GM12878 (cell line): Measurements from ENCODE around the gene ALOXE3.

Experiments
- CTCF ChIP-seq, 3 experiments: IDR thresholded peaks in 2 of 3; conservative IDR thresholded peaks in 1 of 3; 2 replicates each; pipeline ENCODE4 v1.5.1; 2011; ENCODE audit warnings: low read depth in 3 of 3, low read length in 3 of 3, mild to moderate bottlenecking in 3 of 3, control low read depth in 2 of 3, moderate library complexity in 2 of 3, inconsistent platforms in 1 of 3, mixed read lengths in 1 of 3; ENCODE audit not compliant: control insufficient read depth in 2 of 3, insufficient read depth in 1 of 3; ENCODE audit errors: extremely low read depth in 1 of 3
- MYC ChIP-seq: IDR thresholded peaks from 2 replicates; pipeline ENCODE4 v1.6.1; 2011; ENCODE audit warnings: mild to moderate bottlenecking, low read length, moderate library complexity, inconsistent platforms; ENCODE audit not compliant: insufficient read depth, insufficient replicate concordance, insufficient read length, severe bottlenecking
- PKNOX1 ChIP-seq: fragments of 450-650 bp; IDR thresholded peaks from 2 replicates; pipeline ENCODE4 v1.6.1; 2016; ENCODE audit warnings: mild to moderate bottlenecking
- POLR2A ChIP-seq: IDR thresholded peaks from 2 replicates; pipeline ENCODE4 v1.6.1; 2011; ENCODE audit warnings: low read depth, mild to moderate bottlenecking, low read length
- REST ChIP-seq: IDR thresholded peaks from 2 replicates; pipeline ENCODE4 v1.6.1; 2012; ENCODE audit warnings: mild to moderate bottlenecking, low read depth, low read length
- TCF3 ChIP-seq: IDR thresholded peaks from 2 replicates; pipeline ENCODE4 v1.6.1; 2012; ENCODE audit warnings: low read depth, mild to moderate bottlenecking, low read length, borderline replicate concordance; ENCODE audit not compliant: insufficient read depth
- USF1 ChIP-seq: IDR thresholded peaks from 2 replicates; pipeline ENCODE4 v1.6.1; 2011; ENCODE audit warnings: borderline replicate concordance, low read depth, mild to moderate bottlenecking, moderate library complexity, mixed read lengths, low read length; ENCODE audit not compliant: insufficient read depth; ENCODE audit errors: extremely low read length
- WRNIP1 ChIP-seq: IDR thresholded peaks from 2 replicates; pipeline ENCODE4 v1.6.1; 2011; ENCODE audit warnings: low read depth, low read length, improper control_type of control experiment, borderline replicate concordance
- ZBED1 ChIP-seq: IDR thresholded peaks from 2 replicates; pipeline ENCODE4 v1.6.1; 2016; ENCODE audit warnings: borderline replicate concordance
- ZBTB33 ChIP-seq: fragments of 450-650 bp; IDR thresholded peaks from 2 replicates; pipeline ENCODE4 v1.6.1; 2017; ENCODE audit warnings: mild to moderate bottlenecking

- TF ChIP-seq CTCF (IDR thresholded peaks at IDR 0.05 in 2 of 3, conservative IDR thresholded peaks at IDR 0.05 in 1 of 3; ENCODE audit: control insufficient read depth in 2 of 3, extremely low read depth in 1 of 3, insufficient read depth in 1 of 3, low read depth in 3 of 3, low read length in 3 of 3) = no peak
- no peak for TF ChIP-seq REST
- TF ChIP-seq ZBED1 = no peak
- no peak for TF ChIP-seq PKNOX1
- TF ChIP-seq POLR2A = no peak
- no peak for TF ChIP-seq WRNIP1
- no peak for TF ChIP-seq USF1
- TF ChIP-seq TCF3 = no peak
- no peak for TF ChIP-seq ZBTB33
- no peak for TF ChIP-seq MYC
These were observed 49.4 kb downstream of the ALOXE3 start for GRCh38 chr17:8068736-8069586.
